Neural cell (in vitro differentiated cells): ENCODE results near the gene CAV2.

ENCODE experiments used
- CTCF ChIP-seq: fragments of 450-650 bp; IDR thresholded peaks from 2 replicates; pipeline ENCODE4 v1.5.1; 2014; ENCODE audit warnings: antibody characterized with exemption, mild to moderate bottlenecking, moderate library complexity; ENCODE audit not compliant: poor library complexity, severe bottlenecking
- EP300 ChIP-seq: fragments of 450-650 bp; conservative IDR thresholded peaks from 2 replicates; pipeline ENCODE4 v1.6.1; 2014; ENCODE audit warnings: antibody characterized with exemption, mild to moderate bottlenecking, moderate library complexity; ENCODE audit not compliant: poor library complexity, severe bottlenecking
- EZH2 ChIP-seq: fragments of 200-600, 300-800 bp; shearing (Covaris generic), sonication (generic); IDR thresholded peaks from 2 replicates; pipeline ENCODE4 v1.6.1; 2014; ENCODE audit warnings: antibody characterized with exemption, low read length, borderline replicate concordance, mild to moderate bottlenecking; ENCODE audit not compliant: insufficient read depth, poor library complexity, severe bottlenecking
- POLR2AphosphoS5 ChIP-seq: IDR thresholded peaks from 2 replicates; pipeline ENCODE4 v1.6.1; 2012
- TAF1 ChIP-seq: IDR thresholded peaks from 2 replicates; pipeline ENCODE4 v1.6.1; 2012; ENCODE audit warnings: low read depth

DNA sequence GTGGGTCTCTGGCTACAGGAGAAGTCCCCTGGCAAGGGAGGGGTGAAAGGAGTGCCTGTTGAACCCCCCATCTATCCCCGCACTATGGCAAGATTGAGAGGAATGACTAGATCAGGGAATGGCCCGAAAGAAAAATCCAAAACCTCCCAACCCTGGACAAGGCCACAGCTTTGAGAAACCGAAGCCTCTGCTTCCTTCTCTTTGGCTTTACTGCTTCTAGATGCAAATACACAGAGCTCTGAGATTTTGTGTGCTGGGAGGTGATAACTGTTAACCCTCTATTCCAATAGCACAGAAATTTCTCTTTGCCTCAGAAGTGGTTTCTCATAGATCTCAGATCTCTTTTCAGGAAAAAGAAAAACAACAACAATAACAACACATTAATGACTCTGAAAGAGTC, 40.3 kb downstream of the CAV2 start:
- no peak for TF ChIP-seq EZH2
- TF ChIP-seq CTCF = no peak
- TF ChIP-seq EP300 = no peak
- no peak for TF ChIP-seq TAF1
- no peak for TF ChIP-seq POLR2AphosphoS5
